ENCODE data around the gene LRRC8E.

GRCh38 chr19:7898967-7899366 lies 10.7 kb downstream of the LRRC8E start:
- TF ChIP-seq, protein P1, sequence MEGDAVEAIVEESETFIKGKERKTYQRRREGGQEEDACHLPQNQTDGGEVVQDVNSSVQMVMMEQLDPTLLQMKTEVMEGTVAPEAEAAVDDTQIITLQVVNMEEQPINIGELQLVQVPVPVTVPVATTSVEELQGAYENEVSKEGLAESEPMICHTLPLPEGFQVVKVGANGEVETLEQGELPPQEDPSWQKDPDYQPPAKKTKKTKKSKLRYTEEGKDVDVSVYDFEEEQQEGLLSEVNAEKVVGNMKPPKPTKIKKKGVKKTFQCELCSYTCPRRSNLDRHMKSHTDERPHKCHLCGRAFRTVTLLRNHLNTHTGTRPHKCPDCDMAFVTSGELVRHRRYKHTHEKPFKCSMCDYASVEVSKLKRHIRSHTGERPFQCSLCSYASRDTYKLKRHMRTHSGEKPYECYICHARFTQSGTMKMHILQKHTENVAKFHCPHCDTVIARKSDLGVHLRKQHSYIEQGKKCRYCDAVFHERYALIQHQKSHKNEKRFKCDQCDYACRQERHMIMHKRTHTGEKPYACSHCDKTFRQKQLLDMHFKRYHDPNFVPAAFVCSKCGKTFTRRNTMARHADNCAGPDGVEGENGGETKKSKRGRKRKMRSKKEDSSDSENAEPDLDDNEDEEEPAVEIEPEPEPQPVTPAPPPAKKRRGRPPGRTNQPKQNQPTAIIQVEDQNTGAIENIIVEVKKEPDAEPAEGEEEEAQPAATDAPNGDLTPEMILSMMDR (IDR thresholded peaks at IDR 0.05): no peak
- TF ChIP-seq POLR2A (IDR thresholded peaks at IDR 0.05): no peak
